Erythroblast (primary cell): Measurements from ENCODE around the gene ETS1.

Experiments used
- GATA1 ChIP-seq: IDR thresholded peaks from 2 replicates; pipeline ENCODE4 v1.6.1; 2011; ENCODE audit warnings: low read depth, mild to moderate bottlenecking, control low read depth, low read length, moderate library complexity
- POLR2A ChIP-seq: IDR thresholded peaks from 2 replicates; pipeline ENCODE4 v1.6.1; 2011; ENCODE audit warnings: mild to moderate bottlenecking, low read length

DNA sequence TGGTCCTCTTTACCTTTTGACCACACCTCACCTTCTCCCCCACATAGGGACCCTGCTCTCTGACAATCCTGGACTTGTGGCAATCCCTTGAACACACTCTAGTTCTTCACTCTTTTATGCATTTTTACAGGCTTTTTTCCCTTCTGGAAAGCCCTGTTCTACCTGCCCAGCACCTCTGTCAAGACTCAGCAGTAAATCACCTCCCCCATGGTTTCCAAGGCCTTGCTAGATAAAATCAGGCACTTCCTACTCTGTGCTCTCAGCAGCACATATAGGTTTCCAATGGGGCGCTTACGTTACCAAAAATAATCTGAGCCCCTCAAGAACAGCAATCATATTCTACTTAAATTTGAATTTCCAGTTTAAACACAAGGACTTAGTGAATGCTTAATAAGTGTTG, 53.9 kb downstream of the ETS1 start:
- TF ChIP-seq POLR2A, result no peak
- no peak for TF ChIP-seq GATA1
